ENCODE results near the gene LIX1. TPM values are rescaled to one million over a fixed set of nuclear protein-coding genes. Genes with fewer than 3 reads are reported as not detected.

LIX1 gene
- total RNA-seq, 4 donors from 2014 or later: under 0.01 TPM; not detected in 2

DNA sequence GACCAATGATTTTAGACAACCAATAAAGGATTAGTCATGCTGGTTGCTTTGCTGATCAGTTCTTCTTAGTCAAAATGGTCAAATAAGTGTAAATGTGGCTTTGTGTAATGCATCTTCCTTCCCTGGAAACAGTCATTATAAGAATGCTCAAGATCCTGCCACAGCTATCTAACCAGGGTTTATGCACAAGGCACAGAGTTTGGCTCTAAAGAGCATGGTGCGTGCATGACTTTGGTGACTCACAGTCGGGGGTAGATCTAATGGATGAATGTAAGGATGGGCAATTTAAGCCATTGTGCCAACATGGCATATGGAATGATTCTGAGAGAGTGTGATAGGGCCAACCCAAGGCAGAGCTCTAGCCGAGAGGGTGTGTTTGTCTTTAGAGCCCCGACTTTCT, 6.5 kb downstream of the LIX1 start:
- WGBS, 2 donors: 85% methylated on average over 4 of the region's 4 CpGs

DNA sequence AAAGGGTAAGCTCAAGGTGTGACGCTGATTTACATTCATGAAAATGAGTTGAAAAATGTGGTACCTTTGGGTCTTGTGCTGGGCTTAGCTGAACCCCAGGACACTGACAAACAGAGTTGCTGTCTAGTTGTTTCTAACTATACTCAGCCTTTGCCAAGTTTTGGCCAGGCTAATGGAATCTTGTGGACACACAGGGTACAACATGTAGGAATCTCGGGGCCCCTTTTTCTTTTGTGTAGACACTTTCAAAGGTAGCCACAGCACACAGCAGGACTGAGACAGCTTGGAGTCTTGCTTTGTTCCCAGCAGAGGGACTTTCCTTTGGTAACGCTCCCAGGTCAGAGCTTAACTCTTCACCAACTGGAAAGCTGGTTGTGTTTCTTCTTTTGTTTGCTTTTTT, 7.8 kb downstream of the LIX1 start:
- Histone ChIP-seq H3K27ac (no peak overlapping the region), H3K4me3 (no peak overlapping the region), H3K4me1 (no peaks in the 10 kb centered on the region), H3K9me3 (no peaks in the 10 kb centered on the region), H3K36me3 (no peaks in the 10 kb centered on the region), H3K27me3 (no peaks in the 10 kb centered on the region)
- DNase-seq (ENCODE audit: low spot score in 2 of 2): no peak
- WGBS, 2 donors: 62 to 74% methylated on average over 3 of the region's 3 CpGs
- TF ChIP-seq, protein P1, sequence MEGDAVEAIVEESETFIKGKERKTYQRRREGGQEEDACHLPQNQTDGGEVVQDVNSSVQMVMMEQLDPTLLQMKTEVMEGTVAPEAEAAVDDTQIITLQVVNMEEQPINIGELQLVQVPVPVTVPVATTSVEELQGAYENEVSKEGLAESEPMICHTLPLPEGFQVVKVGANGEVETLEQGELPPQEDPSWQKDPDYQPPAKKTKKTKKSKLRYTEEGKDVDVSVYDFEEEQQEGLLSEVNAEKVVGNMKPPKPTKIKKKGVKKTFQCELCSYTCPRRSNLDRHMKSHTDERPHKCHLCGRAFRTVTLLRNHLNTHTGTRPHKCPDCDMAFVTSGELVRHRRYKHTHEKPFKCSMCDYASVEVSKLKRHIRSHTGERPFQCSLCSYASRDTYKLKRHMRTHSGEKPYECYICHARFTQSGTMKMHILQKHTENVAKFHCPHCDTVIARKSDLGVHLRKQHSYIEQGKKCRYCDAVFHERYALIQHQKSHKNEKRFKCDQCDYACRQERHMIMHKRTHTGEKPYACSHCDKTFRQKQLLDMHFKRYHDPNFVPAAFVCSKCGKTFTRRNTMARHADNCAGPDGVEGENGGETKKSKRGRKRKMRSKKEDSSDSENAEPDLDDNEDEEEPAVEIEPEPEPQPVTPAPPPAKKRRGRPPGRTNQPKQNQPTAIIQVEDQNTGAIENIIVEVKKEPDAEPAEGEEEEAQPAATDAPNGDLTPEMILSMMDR (IDR thresholded peaks at IDR 0.05): no peak
- no peak for TF ChIP-seq EP300 (IDR thresholded peaks at IDR 0.05)
- TF ChIP-seq POLR2A (IDR thresholded peaks at IDR 0.05): no peak

More for the DNA sequence above, 6.5 kb downstream of the LIX1 start:
- Histone ChIP-seq H3K4me3 (no peak overlapping the region), H3K27me3 (no peaks in the 10 kb centered on the region), H3K27ac (no peak overlapping the region), H3K4me1 (no peaks in the 10 kb centered on the region), H3K36me3 (no peaks in the 10 kb centered on the region), H3K9me3 (no peaks in the 10 kb centered on the region)
- DNase-seq (ENCODE audit: low spot score in 2 of 2): no peak
- TF ChIP-seq, protein P1 (IDR thresholded peaks at IDR 0.05): no peak
- TF ChIP-seq POLR2A (IDR thresholded peaks at IDR 0.05): no peak

DNA sequence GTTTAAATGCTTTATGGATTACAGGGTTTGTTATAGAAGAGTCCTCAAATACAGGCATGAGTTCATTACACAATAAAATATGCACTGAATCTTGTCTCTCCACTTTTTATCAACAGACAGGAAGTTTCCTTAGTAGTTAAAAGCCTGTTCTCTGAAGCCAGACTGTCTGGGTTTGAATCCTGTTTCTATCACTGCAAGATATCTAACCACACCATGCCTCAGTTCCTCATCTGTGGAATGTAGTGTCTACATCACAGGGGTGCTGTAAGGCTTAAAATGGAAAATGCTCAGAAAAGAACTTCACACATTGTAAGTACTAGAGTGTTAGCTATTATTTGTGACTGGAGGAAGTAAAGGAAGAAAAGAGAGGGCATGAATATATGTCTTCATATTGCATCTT, 9.3 kb downstream of the LIX1 start:
- no peak for TF ChIP-seq EP300 (IDR thresholded peaks at IDR 0.05)
- TF ChIP-seq, protein P1 (IDR thresholded peaks at IDR 0.05): no peak
- H3K36me3 ChIP-seq: no peaks in the 10 kb centered on the region
- no peak overlapping the region for H3K4me3 ChIP-seq
- no peak overlapping the region for H3K27ac ChIP-seq
- H3K4me1 ChIP-seq: no peaks in the 10 kb centered on the region
- H3K9me3 ChIP-seq: no peaks in the 10 kb centered on the region
- no peaks in the 10 kb centered on the region for H3K27me3 ChIP-seq
- DNase-seq (ENCODE audit: low spot score in 2 of 2): no peak

DNA sequence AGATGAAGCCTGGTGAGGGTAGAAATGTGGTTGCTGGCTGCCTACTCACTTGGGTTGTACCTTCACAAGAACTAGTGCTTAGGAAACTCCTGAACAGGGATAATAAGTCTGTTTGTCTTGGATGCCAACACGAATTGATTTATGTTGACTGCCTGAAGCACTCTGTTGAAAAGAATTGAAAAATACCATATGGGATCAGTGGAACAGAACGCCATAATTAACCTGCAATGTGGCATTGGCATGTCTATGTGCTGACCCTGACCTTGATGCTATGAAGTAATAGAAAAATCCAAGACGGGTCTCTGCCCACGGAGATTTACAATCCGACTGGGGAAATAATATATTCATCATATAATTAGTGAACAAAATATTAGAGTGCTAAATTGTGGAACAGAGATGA, 10.5 kb downstream of the LIX1 start:
- Histone ChIP-seq H3K27me3 (no peaks in the 10 kb centered on the region), H3K4me1 (no peaks in the 10 kb centered on the region), H3K36me3 (no peaks in the 10 kb centered on the region), H3K4me3 (no peak overlapping the region), H3K27ac (no peak overlapping the region), H3K9me3 (no peaks in the 10 kb centered on the region)
- WGBS, 2 donors: 56 to 62% methylated on average over 5 of the region's 5 CpGs
- TF ChIP-seq POLR2A (IDR thresholded peaks at IDR 0.05): no peak
- TF ChIP-seq EP300 (IDR thresholded peaks at IDR 0.05): no peak
- TF ChIP-seq, protein P1 (IDR thresholded peaks at IDR 0.05): no peak
- DNase-seq (ENCODE audit: low spot score in 2 of 2): no peak

DNA sequence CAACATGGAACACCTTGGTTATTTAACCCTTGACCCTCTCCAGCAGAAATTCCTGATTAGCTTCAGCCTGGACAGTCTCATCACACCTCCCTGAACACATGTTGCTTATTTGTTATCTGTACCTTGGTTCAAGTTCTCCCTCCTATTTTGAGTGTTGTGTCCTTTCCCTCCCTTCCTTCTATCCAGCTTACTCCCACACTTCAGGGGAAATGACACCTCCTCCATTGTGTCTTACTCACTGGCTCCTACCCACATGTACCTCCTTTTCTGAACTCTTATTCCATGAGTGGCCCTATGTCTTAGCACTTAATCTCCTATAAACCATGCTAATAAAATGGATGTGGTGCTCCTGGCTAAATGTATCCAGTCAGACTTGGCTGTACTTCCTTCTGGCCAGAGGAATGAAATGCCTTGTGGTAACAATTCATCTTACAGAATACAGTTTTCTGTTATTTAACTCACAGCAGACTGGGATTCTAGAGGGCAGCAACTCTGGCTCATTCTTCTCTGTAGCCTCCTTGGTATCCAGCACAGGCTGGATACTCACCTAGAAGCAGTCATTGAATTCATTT, 11.2 kb downstream of the LIX1 start:
- Histone ChIP-seq H3K27ac (no peak overlapping the region), H3K36me3 (no peaks in the 10 kb centered on the region), H3K9me3 (no peaks in the 10 kb centered on the region), H3K4me3 (no peak overlapping the region), H3K27me3 (no peaks in the 10 kb centered on the region), H3K4me1 (no peaks in the 10 kb centered on the region)
- no peak for DNase-seq (ENCODE audit: low spot score in 2 of 2)
- no peak for TF ChIP-seq EP300 (IDR thresholded peaks at IDR 0.05)
- TF ChIP-seq POLR2A (IDR thresholded peaks at IDR 0.05): no peak
- TF ChIP-seq, protein P1 (IDR thresholded peaks at IDR 0.05): no peak
